K562 (cell line): Measurements from ENCODE around the gene TTLL4. TPM values are rescaled to one million over a fixed set of nuclear protein-coding genes. Genes with fewer than 3 reads are reported as not detected.

Experiments used
- ARID1B ChIP-seq: fragments of 450-650 bp; IDR thresholded peaks from 2 replicates; pipeline ENCODE4 v1.6.1; 2016; ENCODE audit warnings: antibody characterized with exemption, mild to moderate bottlenecking, inconsistent platforms
- ATF7 ChIP-seq: fragments of 450-650 bp; IDR thresholded peaks from 2 replicates; pipeline ENCODE4 v1.7.1; 2014; ENCODE audit warnings: mild to moderate bottlenecking, moderate library complexity
- BCOR ChIP-seq: fragments of 450-650 bp; IDR thresholded peaks from 2 replicates; pipeline ENCODE4 v1.6.1; 2016
- FIP1L1 ChIP-seq: fragments of 200-400 bp; formaldehyde crosslinking; IDR thresholded peaks from 2 replicates; pipeline ENCODE4 v1.6.1; 2018; ENCODE audit warnings: mild to moderate bottlenecking, low read depth, low read length; ENCODE audit not compliant: poor library complexity, severe bottlenecking
- GABPB2 ChIP-seq: fragments of 250-450 bp; sonication (Bioruptor Pico); conservative IDR thresholded peaks from 2 replicates; pipeline ENCODE4 v1.5.1; 2021; ENCODE audit warnings: mild to moderate bottlenecking
- HDAC8 ChIP-seq: fragments of 450-650 bp; IDR thresholded peaks from 2 replicates; pipeline ENCODE4 v1.6.1; 2016; ENCODE audit warnings: mild to moderate bottlenecking, missing genetic modification characterization, moderate library complexity, missing compliant biosample characterization
- HEY1 ChIP-seq: fragments of 250-450 bp; sonication (Bioruptor Pico); IDR thresholded peaks from 2 replicates; pipeline ENCODE4 v1.5.0; 2020; ENCODE audit warnings: mild to moderate bottlenecking, moderate library complexity, borderline replicate concordance
- HIVEP1 ChIP-seq: fragments of 250-450 bp; sonication (Bioruptor Pico); IDR thresholded peaks from 2 replicates; pipeline ENCODE4 v1.4.0; 2020; ENCODE audit warnings: mild to moderate bottlenecking
- KLF10 ChIP-seq: fragments of 250-450 bp; sonication (Bioruptor Pico); IDR thresholded peaks from 2 replicates; pipeline ENCODE4 v1.6.1; 2021; ENCODE audit warnings: matching md5 sums
- NR1H2 ChIP-seq: sonication (generic); formaldehyde crosslinking; IDR thresholded peaks from 2 replicates; pipeline ENCODE4 v1.4.0; 2020; ENCODE audit warnings: mild to moderate bottlenecking, missing genetic modification reagents
- SRSF3 ChIP-seq: fragments of 200-400 bp; formaldehyde crosslinking; IDR thresholded peaks from 2 replicates; pipeline ENCODE4 v1.6.1; 2016; ENCODE audit warnings: mild to moderate bottlenecking, low read length, moderate library complexity; ENCODE audit not compliant: insufficient read depth
- XRCC3 ChIP-seq: fragments of 450-650 bp; IDR thresholded peaks from 2 replicates; pipeline ENCODE4 v1.6.1; 2017; ENCODE audit warnings: mild to moderate bottlenecking, moderate library complexity
- ZC3H8 ChIP-seq: fragments of 450-650 bp; IDR thresholded peaks from 2 replicates; pipeline ENCODE4 v1.6.1; 2017
- ZNF644 ChIP-seq: fragments of 200-800 bp; sonication (Bioruptor generic); IDR thresholded peaks from 2 replicates; pipeline ENCODE4 v1.6.1; 2016; ENCODE audit warnings: low read depth, missing genetic modification characterization, missing compliant biosample characterization
- ZNF699 ChIP-seq: fragments of 250-450 bp; sonication (Bioruptor Pico); IDR thresholded peaks from 2 replicates; pipeline ENCODE4 v1.8.0; 2021; ENCODE audit warnings: mild to moderate bottlenecking, moderate library complexity; ENCODE audit not compliant: insufficient replicate concordance
- ZSCAN32 ChIP-seq: fragments of 450-650 bp; formaldehyde crosslinking; IDR thresholded peaks from 2 replicates; pipeline ENCODE4 v1.4.0; 2020; ENCODE audit warnings: mild to moderate bottlenecking, moderate library complexity
- polyA plus RNA-seq, 8 experiments: library from polyadenylated mRNA; depleted of rRNA in 4 of 8; stranded (reverse) in 5 of 8; unstranded in 3 of 8; fragments of >200 nt; fragmentation: Nextera tagmentation in 2 of 8; fragmentation: Illumina TruSeq in 1 of 8; extraction: Ambion mirVana in 2 of 8; extraction: Trizol in 1 of 8; gene quantifications; 2 replicates each; pipeline versions ENCODE4 v1.2.1 to v1.2.3, GENCODE V29; 2011 to 2014; ENCODE audit warnings: inconsistent platforms in 1 of 8, missing spikeins in 1 of 8
- total RNA-seq, 7 experiments: library from RNA; depleted of rRNA in 6 of 7; stranded (reverse); fragments of >200 nt in 6 of 7; fragmentation: Illumina TruSeq in 2 of 7; extraction: Trizol in 2 of 7; gene quantifications; 2 replicates each; pipeline versions ENCODE4 v1.2.1 to v1.2.3, GENCODE V29; 2011 to 2021; ENCODE audit warnings: low replicate concordance in 1 of 7
- TF ChIP-seq, protein P1 (sequence below), 2 experiments: fragments of 450-650 bp; IDR thresholded peaks; 2 replicates each; pipeline ENCODE4 v1.6.1; 2016; ENCODE audit warnings: mild to moderate bottlenecking in 2 of 2, borderline replicate concordance in 1 of 2, low read depth in 1 of 2, moderate library complexity in 1 of 2
- TF ChIP-seq, protein P2 (sequence below), 2 experiments: fragments of 450-650 bp in 1 of 2; sonication (generic) in 1 of 2; formaldehyde crosslinking; conservative IDR thresholded peaks; 2 replicates each; pipeline versions ENCODE4 v1.4.0 to v1.8.1; 2020 to 2022; ENCODE audit warnings: mild to moderate bottlenecking in 1 of 2, missing genetic modification reagents in 1 of 2
- TF ChIP-seq, protein P3 (sequence below): fragments of 450-650 bp; IDR thresholded peaks from 2 replicates; pipeline ENCODE4 v1.6.1; 2016

TTLL4 gene
- total and polyA plus RNA-seq, 9 of the 15 experiments (the other 6 are each of a cell fraction or from before 2014, with no cell fraction given) = 12.6 to 67.5 (median 24.5) TPM

DNA sequence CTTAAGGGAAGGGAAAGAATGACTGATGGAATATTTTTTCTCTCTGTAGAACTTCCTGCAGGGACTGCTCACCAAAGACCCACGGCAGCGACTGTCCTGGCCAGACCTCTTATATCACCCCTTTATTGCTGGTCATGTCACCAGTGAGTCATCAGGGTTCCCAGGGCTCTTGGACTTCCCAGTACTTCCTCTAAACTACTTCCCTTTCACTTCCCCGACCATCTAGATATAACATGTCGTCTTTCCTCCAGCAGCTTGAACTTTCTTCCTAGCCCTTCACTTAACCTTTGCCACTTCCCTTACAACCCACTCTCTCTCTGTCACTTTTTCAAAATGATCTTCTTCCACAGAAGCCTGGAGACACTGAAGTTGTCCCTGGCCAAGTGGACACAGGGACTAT, 31.5 kb upstream of the TTLL4 start (continued):
- TF ChIP-seq, protein P1, sequence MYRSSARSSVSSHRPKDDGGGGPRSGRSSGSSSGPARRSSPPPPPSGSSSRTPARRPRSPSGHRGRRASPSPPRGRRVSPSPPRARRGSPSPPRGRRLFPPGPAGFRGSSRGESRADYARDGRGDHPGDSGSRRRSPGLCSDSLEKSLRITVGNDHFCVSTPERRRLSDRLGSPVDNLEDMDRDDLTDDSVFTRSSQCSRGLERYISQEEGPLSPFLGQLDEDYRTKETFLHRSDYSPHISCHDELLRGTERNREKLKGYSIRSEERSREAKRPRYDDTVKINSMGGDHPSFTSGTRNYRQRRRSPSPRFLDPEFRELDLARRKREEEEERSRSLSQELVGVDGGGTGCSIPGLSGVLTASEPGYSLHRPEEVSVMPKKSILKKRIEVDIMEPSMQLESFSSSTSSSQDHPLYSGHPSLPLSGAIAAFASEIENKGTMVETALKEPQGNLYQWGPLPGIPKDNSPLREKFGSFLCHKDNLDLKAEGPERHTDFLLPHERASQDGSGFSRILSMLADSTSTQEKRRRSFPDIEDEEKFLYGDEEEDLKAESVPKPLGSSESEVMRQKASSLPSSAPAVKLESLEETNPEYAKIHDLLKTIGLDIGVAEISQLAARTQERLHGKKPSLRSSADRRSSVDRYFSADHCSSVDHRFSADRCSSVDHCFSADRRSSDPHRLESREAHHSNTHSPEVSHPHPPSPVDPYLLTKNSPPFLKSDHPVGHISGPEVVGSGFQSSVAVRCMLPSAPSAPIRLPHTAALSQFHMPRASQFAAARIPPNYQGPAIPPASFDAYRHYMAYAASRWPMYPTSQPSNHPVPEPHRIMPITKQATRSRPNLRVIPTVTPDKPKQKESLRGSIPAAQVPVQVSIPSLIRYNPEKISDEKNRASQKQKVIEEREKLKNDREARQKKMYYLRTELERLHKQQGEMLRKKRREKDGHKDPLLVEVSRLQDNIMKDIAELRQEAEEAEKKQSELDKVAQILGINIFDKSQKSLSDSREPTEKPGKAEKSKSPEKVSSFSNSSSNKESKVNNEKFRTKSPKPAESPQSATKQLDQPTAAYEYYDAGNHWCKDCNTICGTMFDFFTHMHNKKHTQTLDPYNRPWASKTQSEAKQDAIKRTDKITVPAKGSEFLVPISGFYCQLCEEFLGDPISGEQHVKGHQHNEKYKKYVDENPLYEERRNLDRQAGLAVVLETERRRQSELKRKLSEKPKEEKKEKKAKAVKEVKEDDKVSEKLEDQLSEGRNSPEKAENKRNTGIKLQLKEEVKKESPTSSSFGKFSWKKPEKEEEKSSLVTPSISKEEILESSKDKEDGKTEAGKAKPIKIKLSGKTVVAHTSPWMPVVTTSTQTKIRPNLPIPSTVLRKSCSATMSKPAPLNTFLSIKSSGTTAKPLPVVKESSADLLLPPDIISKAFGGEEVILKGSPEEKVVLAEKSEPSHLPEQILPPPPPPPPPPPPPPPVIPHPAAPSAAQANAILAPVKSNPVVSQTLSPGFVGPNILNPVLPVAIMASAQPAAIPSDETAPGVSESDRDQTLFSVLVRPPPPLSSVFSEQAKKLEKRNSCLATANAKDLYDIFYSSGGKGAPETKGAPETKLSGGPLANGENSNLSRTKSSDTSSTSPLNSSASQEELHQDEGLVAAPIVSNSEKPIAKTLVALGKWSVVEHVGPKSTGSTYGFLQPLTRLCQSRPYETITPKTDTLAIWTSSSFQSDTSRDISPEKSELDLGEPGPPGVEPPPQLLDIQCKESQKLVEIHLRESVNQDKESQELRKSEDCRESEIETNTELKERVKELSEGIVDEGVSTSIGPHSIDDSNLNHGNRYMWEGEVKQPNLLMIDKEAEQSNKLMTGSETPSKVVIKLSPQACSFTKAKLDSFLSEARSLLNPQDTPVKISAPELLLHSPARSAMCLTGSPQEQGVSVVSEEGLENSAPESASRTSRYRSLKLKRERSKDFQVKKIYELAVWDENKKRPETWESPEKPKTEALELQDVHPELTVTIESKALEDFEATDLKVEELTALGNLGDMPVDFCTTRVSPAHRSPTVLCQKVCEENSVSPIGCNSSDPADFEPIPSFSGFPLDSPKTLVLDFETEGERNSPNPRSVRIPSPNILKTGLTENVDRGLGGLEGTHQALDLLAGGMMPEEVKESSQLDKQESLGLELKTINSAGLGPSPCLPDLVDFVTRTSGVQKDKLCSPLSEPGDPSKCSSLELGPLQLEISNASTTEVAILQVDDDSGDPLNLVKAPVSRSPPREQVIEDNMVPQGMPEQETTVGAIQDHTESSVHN (IDR thresholded peaks at IDR 0.05; ENCODE audit: borderline replicate concordance in 1 of 2, low read depth in 1 of 2) = no peak
- TF ChIP-seq ATF7 (peak; percentile 38; the same call in 1 of the 2 replicates), ZC3H8 (no peak), HEY1 (CRISPR knock-in tag) (no peak), ARID1B (peak; percentile 57), HDAC8 (no peak), ZNF644 (no peak), NR1H2 (CRISPR knock-in tag) (no peak), SRSF3 (no peak), ZNF699 (CRISPR knock-in tag) (no peak), XRCC3 (no peak), BCOR (no peak), GABPB2 (CRISPR knock-in tag) (no peak), FIP1L1 (no peak), KLF10 (CRISPR knock-in tag) (no peak), HIVEP1 (CRISPR knock-in tag) (no peak), ZSCAN32 (CRISPR knock-in tag) (no peak)
- TF ChIP-seq, protein P2, sequence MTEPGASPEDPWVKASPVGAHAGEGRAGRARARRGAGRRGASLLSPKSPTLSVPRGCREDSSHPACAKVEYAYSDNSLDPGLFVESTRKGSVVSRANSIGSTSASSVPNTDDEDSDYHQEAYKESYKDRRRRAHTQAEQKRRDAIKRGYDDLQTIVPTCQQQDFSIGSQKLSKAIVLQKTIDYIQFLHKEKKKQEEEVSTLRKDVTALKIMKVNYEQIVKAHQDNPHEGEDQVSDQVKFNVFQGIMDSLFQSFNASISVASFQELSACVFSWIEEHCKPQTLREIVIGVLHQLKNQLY (CRISPR knock-in tag; conservative IDR thresholded peaks at IDR 0.05) = no peak
- TF ChIP-seq, protein P3, sequence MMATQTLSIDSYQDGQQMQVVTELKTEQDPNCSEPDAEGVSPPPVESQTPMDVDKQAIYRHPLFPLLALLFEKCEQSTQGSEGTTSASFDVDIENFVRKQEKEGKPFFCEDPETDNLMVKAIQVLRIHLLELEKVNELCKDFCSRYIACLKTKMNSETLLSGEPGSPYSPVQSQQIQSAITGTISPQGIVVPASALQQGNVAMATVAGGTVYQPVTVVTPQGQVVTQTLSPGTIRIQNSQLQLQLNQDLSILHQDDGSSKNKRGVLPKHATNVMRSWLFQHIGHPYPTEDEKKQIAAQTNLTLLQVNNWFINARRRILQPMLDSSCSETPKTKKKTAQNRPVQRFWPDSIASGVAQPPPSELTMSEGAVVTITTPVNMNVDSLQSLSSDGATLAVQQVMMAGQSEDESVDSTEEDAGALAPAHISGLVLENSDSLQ = peak; percentile 24; the same call in 1 of the 2 replicates
